ENCODE data around the gene BCL2A1. TPM values are rescaled to one million over a fixed set of nuclear protein-coding genes. Genes with fewer than 3 reads are reported as not detected.

BCL2A1 gene
- total and polyA plus RNA-seq, 2 of the 4 experiments (the other 2 are of a cell fraction), result 2.3 to 4.5 TPM

GRCh38 chr15:79942741-79943481 lies 28.1 kb downstream of the BCL2A1 start:
- WGBS, 2 experiments (ENCODE audit: extremely low coverage in 2 of 2, insufficient read length in 1 of 2), result no CpG with 5 or more reads among the region's 7 CpGs
- TF ChIP-seq ELK1 (IDR thresholded peaks at IDR 0.05; ENCODE audit: borderline replicate concordance, low read depth, low read length) (no peak), MXI1 (IDR thresholded peaks at IDR 0.05; ENCODE audit: borderline replicate concordance, low read depth, low read length) (no peak), RAD21 (IDR thresholded peaks at IDR 0.05; ENCODE audit: low read length) (no peak), CHD1 (IDR thresholded peaks at IDR 0.05; ENCODE audit: low read depth, low read length) (no peak), USF2 (IDR thresholded peaks at IDR 0.05; ENCODE audit: low read depth, low read length) (no peak), MAFK (IDR thresholded peaks at IDR 0.05; ENCODE audit: low read depth, low read length) (no peak), MAZ (IDR thresholded peaks at IDR 0.05; ENCODE audit: borderline replicate concordance, low read depth, low read length) (no peak), FOS (IDR thresholded peaks at IDR 0.05; ENCODE audit: low read depth, low read length) (no peak), RFX5 (IDR thresholded peaks at IDR 0.05; ENCODE audit: low read depth, low read length) (no peak), CTCF (conservative IDR thresholded peaks at IDR 0.05; ENCODE audit: low read depth, low read length) (no peak), BHLHE40 (IDR thresholded peaks at IDR 0.05; ENCODE audit: low read depth, low read length) (no peak), NFE2L2 (IDR thresholded peaks at IDR 0.05; ENCODE audit: low read depth, low read length) (no peak), POLR2A (IDR thresholded peaks at IDR 0.05; ENCODE audit: low read depth, low read length) (no peak), SMC3 (IDR thresholded peaks at IDR 0.05; ENCODE audit: low read depth, low read length) (no peak), CEBPB (IDR thresholded peaks at IDR 0.05; ENCODE audit: low read depth, low read length) (no peak)

More at GRCh38 chr15:79942741-79943481, 28.1 kb downstream of the BCL2A1 start:
- Histone ChIP-seq H4K5ac (ENCODE audit: low read depth, low read length) (peak overlapping the region; percentile 28; the same call in 1 of the 2 replicates), H2BK15ac (ENCODE audit: low read depth, low read length) (peak overlapping the region; percentile 59; the same call in 1 of the 3 replicates), H3K4me2 (ENCODE audit: low read depth, low read length) (peak overlapping the region; percentile 53), H3K23ac (ENCODE audit: low read depth, low read length) (peak overlapping the region; percentile 57), H2BK120ac (ENCODE audit: low read depth, low read length) (peak overlapping the region; percentile 84), H3K4me1 (ENCODE audit: control insufficient read depth, insufficient read depth, low read length) (peaks cover 9% of the 10 kb centered on the region), H4K20me1 (ENCODE audit: insufficient read depth, low read length) (no peaks in the 10 kb centered on the region; the same call in 1 of the 2 replicates), H4K8ac (ENCODE audit: low read depth in 2 of 2, low read length in 2 of 2) (peak overlapping the region in 1 of 2 experiments; percentile 78; a peak in 2 of 4 replicates), H2BK5ac (ENCODE audit: low read depth, low read length, poor library complexity, severe bottlenecking) (peak overlapping the region; percentile 93), H2AK9ac (replicated peaks; ENCODE audit: low read depth, low read length, poor library complexity) (no peak overlapping the region), H3K9me1 (ENCODE audit: insufficient read depth, low read length) (peaks cover 7% of the 10 kb centered on the region; the same call in 1 of the 2 replicates), H3K36me3 (ENCODE audit: control insufficient read depth, insufficient read depth, low read length) (no peaks in the 10 kb centered on the region), H3K14ac (replicated peaks; ENCODE audit: low read depth, low read length) (0 out of 2 replicates have a peak overlapping the region, but pooled peaks have one; percentile 38), H3K27ac (ENCODE audit: insufficient read depth, low read length) (peak overlapping the region; percentile 81), H3K18ac (ENCODE audit: low read depth, low read length) (peak overlapping the region; percentile 78; the same call in 1 of the 2 replicates), H2BK20ac (ENCODE audit: low read depth, low read length) (peak overlapping the region; percentile 78), H3K9me3 (ENCODE audit: control insufficient read depth, insufficient read depth, low read length) (no peaks in the 10 kb centered on the region), H3K9ac (ENCODE audit: low read depth, low read length) (no peak overlapping the region), H3K4ac (ENCODE audit: low read depth, low read length) (peak overlapping the region; percentile 73), H4K91ac (ENCODE audit: insufficient read depth, low read depth, low read length) (peak overlapping the region; percentile 60), H2AFZ (replicated peaks; ENCODE audit: low read length, poor library complexity) (no peak overlapping the region), H3K27me3 (ENCODE audit: control insufficient read depth, insufficient read depth, low read length) (no peaks in the 10 kb centered on the region), H3K4me3 (ENCODE audit: insufficient read depth, low read depth, low read length) (no peak overlapping the region), H3K79me1 (ENCODE audit: low read depth in 1 of 2, low read length in 2 of 2) (no peaks in the 10 kb centered on the region), H2AK5ac (ENCODE audit: low read depth, low read length) (peak overlapping the region; percentile 31; the same call in 1 of the 2 replicates), H3K56ac (ENCODE audit: extremely low read depth, insufficient read depth, low read length) (0 out of 2 replicates have a peak overlapping the region, but pooled peaks have one; percentile 16)
- CTCF ChIA-PET, result no interaction called here
- ATAC-seq (ENCODE audit: low read depth), result peak; percentile 79
- in situ Hi-C loops (cut with MboI; ENCODE audit: low sequenced_read_pairs) (no loop called here), intact Hi-C loops (cut with micrococcal nuclease) (no loop called here), dilution Hi-C loops (cut with HindIII; ENCODE audit: low sequenced_read_pairs, unreplicated experiment) (no loop called here)
- DNase-seq, result peak; percentile 76
- POLR2A ChIA-PET (ENCODE audit: unreplicated experiment), result no interaction called here
- no TSS peak for BruUV-seq (replicated peaks)

Data from IMR-90 (cell line).